GM21529 (cell line): ENCODE measurements around the gene RNF223.

ENCODE experiments used
- ATAC-seq: cut with Tn5 transposase; IDR thresholded peaks from one replicate; pipeline ENCODE4 v1.9.1; 2021; ENCODE audit not compliant: unreplicated experiment

RNF223 gene

GRCh38 chr1:1047407-1047806 is 26.7 kb downstream of the RNF223 start:
- no peak for ATAC-seq

- ATAC-seq: no peak
Measured at GRCh38 chr1:1046767-1047166, 27.3 kb downstream of the RNF223 start.

GRCh38 chr1:1046243-1046642 is 27.9 kb downstream of the RNF223 start:
- ATAC-seq: no peak

- no peak for ATAC-seq
Measured at GRCh38 chr1:1045129-1045528, 29.0 kb downstream of the RNF223 start.

GRCh38 chr1:1044455-1045078 is 29.5 kb downstream of the RNF223 start:
- ATAC-seq: no peak

- no peak for ATAC-seq
Measured at GRCh38 chr1:1043921-1044320, 30.2 kb downstream of the RNF223 start.

- no peak for ATAC-seq
Measured at GRCh38 chr1:1043411-1043810, 30.7 kb downstream of the RNF223 start.

- ATAC-seq: no peak
Measured at GRCh38 chr1:1042835-1043234, 31.3 kb downstream of the RNF223 start.

GRCh38 chr1:1041873-1042272 is 32.2 kb downstream of the RNF223 start:
- no peak for ATAC-seq

- no peak for ATAC-seq
Measured at GRCh38 chr1:1041092-1041523, 33.0 kb downstream of the RNF223 start.

- no peak for ATAC-seq
Measured at GRCh38 chr1:1040004-1040991, 33.8 kb downstream of the RNF223 start.

GRCh38 chr1:1039145-1039910 is 34.8 kb downstream of the RNF223 start:
- ATAC-seq: no peak

- peak; percentile 54 for ATAC-seq
Measured at GRCh38 chr1:1038694-1039093, 35.4 kb downstream of the RNF223 start.

GRCh38 chr1:1037366-1038327 is 36.5 kb downstream of the RNF223 start:
- ATAC-seq: no peak

GRCh38 chr1:1035291-1035943 is 38.7 kb downstream of the RNF223 start:
- ATAC-seq: no peak

GRCh38 chr1:1034439-1034781 is 39.7 kb downstream of the RNF223 start:
- ATAC-seq: no peak

- no peak for ATAC-seq
Measured at GRCh38 chr1:1033731-1034438, 40.2 kb downstream of the RNF223 start.

- ATAC-seq: peak; percentile 85
Measured at GRCh38 chr1:1033009-1033587, 41.0 kb downstream of the RNF223 start.

- ATAC-seq: peak; percentile 4
Measured at GRCh38 chr1:1032424-1032823, 41.7 kb downstream of the RNF223 start.
